ENCODE results near the gene PHF1. TPM values are rescaled to one million over a fixed set of nuclear protein-coding genes. Genes with fewer than 3 reads are reported as not detected.

The PHF1 gene
- total RNA-seq, 1 donor, result 22.9 TPM

GRCh38 chr6:33430991-33431879 lies 20.4 kb downstream of the PHF1 start:
- peak; percentile 46 to 86 (median 76) for DNase-seq (ENCODE audit: low read depth in 2 of 3, low spot score in 2 of 3)

DNA sequence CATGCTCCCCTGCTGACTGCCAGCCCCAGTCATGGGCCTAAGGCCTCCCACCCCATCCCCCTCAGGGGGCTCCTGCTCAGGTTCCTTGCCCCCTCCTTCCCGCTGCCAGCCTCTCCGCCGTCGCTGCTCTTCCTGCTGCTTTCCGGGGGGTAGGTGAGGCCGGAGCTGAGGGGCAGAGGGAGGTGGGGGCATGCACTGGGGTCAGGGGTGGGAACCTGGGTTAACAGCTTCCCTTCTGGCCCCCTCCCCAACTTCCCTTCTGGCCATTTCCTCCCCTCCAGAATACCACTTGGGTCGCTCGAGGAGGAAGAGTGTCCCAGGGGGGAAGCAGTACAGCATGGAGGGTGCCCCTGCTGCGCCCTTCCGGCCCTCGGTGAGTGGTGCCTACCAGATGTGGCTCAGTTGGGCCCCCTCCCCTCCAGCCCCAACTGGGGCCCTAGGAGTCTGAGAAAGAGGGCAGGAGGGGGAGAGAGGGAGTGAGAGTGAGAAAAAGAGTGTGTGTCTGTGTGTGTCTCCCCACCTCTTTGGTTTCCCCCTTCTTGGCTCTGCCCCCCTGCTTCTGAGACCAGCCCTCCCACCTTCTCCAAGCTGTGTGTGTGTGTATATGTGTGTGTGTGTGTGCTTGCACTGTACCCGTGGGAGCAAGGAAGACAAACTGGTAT lies 21.2 kb downstream of the PHF1 start:
- DNase-seq (ENCODE audit: low read depth in 2 of 3, low spot score in 2 of 3), result peak in 2 of 3 donors; percentile 59 to 74

DNA sequence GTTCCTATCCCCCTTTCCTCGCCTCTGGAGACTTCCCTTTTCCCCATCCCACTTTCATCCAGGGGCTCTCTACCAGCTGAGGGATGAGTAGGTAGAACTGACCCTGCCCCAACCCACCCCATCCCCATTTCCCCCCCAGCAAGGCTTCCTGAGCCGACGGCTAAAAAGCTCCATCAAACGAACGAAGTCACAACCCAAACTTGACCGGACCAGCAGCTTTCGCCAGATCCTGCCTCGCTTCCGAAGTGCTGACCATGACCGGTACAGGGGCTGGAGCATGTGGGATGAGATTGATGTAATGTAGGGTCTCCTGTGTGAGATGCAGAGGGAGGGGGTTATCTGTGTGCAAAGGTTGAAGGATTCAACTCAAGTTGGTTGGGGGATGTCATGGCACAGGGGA lies 21.7 kb downstream of the PHF1 start:
- no peak for DNase-seq (ENCODE audit: low read depth in 2 of 3, low spot score in 2 of 3)

DNA sequence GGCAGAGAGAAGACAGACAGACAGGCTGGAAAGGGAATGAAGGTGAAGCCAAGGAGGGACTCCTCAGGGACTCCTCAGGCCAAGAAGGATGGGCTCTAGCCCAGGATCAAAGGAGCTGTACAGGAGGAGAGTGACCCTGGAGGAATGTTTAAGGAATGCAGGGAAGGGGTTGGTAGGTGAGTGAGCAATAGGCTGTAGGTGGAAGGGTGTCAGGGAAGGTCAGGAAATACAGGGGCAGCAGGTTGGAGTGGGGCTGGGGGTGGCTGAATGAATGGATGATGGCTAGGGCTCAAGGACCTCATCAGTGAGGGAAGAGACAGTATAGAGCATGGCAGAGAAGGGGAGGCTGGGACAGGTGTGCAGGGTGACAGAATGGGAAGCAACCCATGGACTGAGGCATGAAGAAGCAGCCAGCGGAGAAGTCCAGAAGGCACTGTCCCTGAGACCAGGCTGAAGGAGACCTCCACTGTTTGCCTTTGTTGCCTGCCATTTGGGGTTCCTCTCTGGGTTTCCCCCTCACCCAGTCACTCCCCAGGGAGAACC lies 22.3 kb downstream of the PHF1 start:
- no peak for DNase-seq (ENCODE audit: low read depth in 2 of 3, low spot score in 2 of 3)

DNA sequence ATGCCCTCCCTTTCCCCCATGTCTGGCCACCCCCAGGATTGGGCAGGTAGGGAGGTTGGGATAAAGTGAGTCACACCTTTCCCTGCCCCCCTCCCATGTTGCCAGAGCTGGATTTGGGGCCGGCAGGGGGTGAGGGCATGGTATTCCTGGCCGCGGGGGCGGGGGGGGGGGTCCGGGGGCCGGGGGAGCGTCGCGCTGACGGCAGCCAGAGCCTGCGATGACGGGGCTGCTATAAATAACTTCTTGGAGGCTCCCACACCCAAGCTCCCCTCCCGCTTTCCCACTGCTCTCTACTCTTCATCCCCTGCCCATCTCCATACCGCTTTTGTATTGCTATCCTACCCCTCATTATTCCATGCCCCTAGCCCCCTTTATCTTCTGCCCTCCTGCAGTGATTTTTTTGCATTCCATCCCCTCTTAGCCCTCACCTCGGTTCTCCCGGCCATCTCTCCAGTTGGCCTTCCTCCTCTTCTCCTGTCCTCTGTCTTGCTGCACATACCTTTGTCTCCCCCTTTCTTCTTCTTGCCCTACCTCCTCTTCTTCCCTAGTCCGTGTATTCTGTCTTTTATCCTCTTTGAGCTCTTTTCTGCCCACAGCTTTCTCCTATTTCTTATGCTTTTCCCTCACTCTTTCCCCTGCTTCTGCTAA lies 22.9 kb downstream of the PHF1 start:
- no peak for DNase-seq (ENCODE audit: low read depth in 2 of 3, low spot score in 2 of 3)

- DNase-seq (ENCODE audit: low read depth in 2 of 3, low spot score in 2 of 3), result no peak
Measured at GRCh38 chr6:33434961-33435360, 24.1 kb downstream of the PHF1 start.

GRCh38 chr6:33437666-33438065 lies 26.9 kb downstream of the PHF1 start:
- DNase-seq (ENCODE audit: low read depth in 2 of 3, low spot score in 2 of 3), result no peak

DNA sequence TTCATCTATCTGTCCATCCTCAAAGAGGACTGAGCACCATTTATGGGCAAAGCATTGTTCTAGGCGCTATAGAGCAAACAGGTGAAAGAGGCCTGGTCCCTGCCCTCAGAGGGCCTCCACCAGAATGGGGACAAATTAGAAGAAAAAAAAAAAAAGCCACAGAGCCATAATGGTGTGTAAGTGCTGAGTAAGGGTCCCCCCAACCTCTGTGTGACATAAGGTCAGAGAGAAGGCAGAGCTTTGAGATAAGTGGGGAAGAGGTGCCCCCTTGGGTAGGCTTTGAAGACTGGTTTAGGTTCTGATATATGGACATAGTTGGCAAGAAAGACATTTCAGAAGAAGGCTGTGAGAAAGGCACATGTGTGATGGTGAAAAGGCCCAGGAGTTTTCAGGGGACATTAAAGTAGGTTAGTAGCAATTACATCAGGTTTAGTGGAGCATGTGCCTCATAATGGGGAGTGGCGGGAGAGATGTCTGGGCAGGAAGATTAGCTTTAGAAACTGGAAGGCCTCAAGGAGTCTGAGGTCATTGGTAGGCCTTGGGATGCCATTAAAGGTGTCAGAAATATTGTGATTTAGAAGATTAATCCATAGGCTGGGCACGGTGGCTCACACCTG lies 28.3 kb downstream of the PHF1 start:
- no peak for DNase-seq (ENCODE audit: low read depth in 2 of 3, low spot score in 2 of 3)

DNA sequence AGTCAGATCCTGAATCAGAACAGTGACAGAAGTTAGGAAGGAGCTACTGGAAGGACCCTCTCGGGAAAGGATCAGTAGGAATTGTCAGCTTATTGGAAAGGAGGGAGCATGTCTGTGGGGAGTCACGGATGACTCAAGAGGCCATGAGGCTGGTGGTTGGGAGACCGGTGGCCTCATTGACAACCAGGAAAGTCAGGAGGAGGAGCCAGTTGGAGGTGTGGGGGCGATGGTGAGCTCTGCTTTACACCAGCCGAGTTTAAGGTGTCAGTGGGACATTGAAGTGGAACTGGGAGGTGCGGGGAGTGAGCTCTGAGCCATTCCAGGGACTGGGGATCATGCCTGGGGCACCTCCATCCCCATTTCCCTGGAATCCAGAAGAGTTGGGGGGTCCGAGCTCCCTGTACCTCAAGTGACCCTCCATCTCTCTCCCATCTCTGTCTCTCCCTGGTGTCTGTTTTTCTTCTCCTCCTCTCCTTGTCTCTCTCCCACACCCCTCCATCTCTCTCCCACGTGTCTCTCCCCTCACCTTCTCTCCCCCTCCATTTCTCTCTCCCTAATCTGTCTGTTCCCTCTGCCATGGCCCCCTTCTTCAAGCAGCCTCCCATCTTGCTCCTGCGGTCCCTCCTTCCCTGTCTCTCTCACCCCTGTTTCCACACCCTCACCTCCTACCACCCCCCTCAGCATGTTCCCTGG lies 29.3 kb downstream of the PHF1 start:
- DNase-seq (ENCODE audit: low read depth in 2 of 3, low spot score in 2 of 3), result no peak

- DNase-seq (ENCODE audit: low read depth in 2 of 3, low spot score in 2 of 3), result no peak
Measured at GRCh38 chr6:33440649-33441309, 30.0 kb downstream of the PHF1 start.

- no peak for DNase-seq (ENCODE audit: low read depth in 2 of 3, low spot score in 2 of 3)
Measured at GRCh38 chr6:33441457-33441856, 30.6 kb downstream of the PHF1 start.

GRCh38 chr6:33442283-33442682 lies 31.5 kb downstream of the PHF1 start:
- DNase-seq (ENCODE audit: low read depth in 2 of 3, low spot score in 2 of 3), result no peak

GRCh38 chr6:33443025-33443424 lies 32.2 kb downstream of the PHF1 start:
- DNase-seq (ENCODE audit: low read depth in 2 of 3, low spot score in 2 of 3), result no peak

GRCh38 chr6:33443619-33444504 lies 33.0 kb downstream of the PHF1 start:
- no peak for DNase-seq (ENCODE audit: low read depth in 2 of 3, low spot score in 2 of 3)

DNA sequence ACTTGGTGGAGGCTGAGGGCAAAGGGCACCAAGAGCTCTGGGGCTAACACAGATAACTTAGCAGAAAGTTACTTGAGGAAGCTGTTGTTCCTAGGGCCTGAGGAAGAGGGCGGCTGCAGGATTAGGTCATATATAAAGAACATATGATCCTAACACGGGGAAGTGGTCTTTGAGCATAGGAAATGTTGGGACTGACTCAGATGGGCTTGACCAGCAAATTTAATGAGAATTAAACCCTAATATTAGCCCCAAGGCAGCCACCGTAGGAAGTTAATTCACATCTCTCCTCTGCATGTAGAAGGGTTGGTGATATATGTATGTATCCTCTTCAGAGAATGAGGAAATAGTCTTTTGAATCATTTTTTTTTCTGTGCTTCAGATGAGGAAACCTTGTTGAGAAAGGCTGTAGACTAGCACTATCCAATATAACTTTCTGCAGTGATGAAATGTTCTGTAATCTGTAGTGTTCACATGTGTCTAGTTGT lies 34.3 kb downstream of the PHF1 start:
- no peak for DNase-seq (ENCODE audit: low read depth in 2 of 3, low spot score in 2 of 3)

DNA sequence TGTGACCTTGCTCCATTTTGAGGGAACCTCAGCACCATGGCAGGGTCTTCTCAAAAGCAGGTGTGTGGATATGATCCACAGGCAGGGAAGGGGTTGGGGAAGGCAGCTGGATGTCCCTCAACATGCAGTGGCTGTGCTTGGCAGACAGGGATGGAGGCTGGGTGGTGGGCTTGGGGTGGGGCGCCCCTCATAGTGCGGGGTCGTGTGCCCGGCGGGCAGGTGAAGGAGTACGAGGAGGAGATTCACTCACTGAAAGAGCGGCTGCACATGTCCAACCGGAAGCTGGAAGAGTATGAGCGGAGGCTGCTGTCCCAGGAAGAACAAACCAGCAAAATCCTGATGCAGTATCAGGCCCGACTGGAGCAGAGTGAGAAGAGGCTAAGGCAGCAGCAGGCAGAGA lies 35.5 kb downstream of the PHF1 start:
- DNase-seq (ENCODE audit: low read depth in 2 of 3, low spot score in 2 of 3), result no peak

DNA sequence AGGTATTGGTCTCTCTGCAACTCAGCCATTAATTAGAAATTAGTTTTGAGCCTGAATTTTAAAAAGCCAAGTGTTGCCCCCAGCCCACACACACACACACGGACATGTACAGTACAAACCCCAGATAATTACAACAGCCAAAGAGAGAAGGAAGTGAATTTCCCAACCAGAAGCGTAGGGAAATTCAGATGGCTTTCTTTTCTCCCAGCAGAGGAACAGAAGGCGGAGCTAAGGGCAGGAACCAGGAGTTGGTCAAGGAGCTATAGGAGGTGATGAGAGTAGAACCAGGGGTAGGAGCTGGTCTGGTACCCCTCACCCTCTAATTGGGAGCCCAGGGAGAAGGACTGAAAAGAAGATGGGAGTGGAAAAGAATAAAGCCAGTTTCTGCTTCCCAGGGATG lies 39.6 kb downstream of the PHF1 start:
- no peak for DNase-seq (ENCODE audit: low read depth in 2 of 3, low spot score in 2 of 3)

DNA sequence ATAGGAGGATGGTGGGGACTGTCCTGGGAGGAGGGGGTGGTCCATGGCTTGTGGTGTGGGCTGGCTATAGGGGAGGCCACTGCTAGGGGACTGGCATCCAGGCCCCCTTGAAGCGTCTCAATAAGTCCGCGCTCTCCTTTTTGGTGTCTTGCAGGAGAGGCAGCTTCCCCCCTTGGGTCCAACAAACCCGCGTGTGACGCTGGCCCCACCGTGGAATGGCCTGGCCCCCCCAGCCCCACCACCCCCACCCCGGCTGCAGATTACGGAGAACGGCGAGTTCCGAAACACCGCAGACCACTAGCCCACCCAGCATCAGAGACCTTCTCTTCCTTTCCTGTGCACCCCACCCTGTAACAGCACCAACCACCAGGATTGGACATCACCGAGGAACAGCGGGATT lies 40.8 kb downstream of the PHF1 start:
- DNase-seq (ENCODE audit: low read depth in 2 of 3, low spot score in 2 of 3), result no peak

DNA sequence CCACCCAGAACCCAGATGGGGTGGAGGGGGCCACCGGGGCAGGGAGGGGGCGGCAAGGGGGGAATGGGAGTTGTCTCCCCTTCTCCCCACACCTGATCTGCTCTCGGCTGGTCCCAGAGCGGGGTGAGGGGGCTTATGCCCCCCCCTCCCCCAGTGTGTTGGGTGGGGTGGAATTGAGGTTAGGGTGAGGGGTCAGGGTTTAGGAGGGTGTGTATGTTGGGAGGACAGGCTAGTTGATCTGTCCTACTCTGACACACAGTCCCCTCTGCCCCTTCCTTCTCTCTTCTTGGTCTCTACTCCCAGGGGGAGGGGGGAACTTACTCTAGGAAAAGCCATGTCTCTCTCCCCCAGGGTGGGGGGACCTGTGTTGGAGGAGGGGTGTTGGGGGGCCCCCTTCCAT lies 41.7 kb downstream of the PHF1 start:
- no peak for DNase-seq (ENCODE audit: low read depth in 2 of 3, low spot score in 2 of 3)

All from hematopoietic multipotent progenitor cell (in vitro differentiated cells).